KG1 (cell line): ENCODE data around the gene C1orf21.
A peak's percentile ranks its signal among the peaks of the same experiment; 100 is the strongest.

ENCODE experiments used
- DNase-seq: peaks from one replicate; lab custom pipeline; 2025; lab: John Stamatoyannopoulos, UW

The C1orf21 gene

DNA sequence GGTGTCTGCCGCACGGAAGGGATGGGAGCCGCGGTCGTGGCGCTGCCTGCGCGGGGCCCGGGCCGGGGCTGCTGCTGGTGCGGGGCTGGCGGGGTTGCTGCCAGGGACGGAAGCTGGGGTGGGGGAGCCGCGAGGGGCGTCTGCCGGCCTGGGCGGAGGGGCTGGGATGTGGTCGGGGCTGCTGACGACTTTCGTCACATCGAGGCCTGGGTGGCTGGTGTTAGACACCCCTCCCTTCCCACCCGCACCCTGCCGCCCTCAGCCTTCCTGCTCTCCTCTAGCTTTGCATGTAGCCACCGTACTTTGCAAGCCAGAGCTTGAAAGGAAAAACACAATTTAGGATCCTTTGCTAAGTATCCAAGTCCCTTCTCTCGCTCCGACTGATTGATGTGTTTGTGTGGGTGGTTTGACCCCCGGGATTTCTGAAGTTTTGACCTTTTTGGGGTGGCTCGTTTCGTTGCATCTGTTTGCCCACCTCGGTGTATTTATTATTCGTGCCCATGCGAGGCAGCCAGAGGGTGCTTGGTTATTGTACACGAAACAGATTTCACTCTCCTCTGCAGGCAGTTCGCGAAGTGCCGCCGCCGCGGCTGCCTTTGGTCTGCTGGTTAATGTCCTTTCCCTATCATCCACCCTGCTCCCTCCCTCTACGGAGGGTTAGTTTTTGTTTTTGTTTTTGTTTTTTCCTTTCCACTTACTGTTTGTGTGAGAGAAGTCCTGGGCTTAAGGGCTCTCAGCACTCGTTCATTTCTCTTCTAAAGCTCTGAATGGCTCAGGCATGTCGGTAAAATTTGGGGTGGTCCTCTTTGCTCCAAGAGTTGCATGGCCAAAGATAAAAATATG lies 868 bp downstream of the C1orf21 start:
- peak; percentile 51 for DNase-seq

GRCh38 chr1:184388319-184388889 lies 1.6 kb downstream of the C1orf21 start:
- DNase-seq = no peak

DNA sequence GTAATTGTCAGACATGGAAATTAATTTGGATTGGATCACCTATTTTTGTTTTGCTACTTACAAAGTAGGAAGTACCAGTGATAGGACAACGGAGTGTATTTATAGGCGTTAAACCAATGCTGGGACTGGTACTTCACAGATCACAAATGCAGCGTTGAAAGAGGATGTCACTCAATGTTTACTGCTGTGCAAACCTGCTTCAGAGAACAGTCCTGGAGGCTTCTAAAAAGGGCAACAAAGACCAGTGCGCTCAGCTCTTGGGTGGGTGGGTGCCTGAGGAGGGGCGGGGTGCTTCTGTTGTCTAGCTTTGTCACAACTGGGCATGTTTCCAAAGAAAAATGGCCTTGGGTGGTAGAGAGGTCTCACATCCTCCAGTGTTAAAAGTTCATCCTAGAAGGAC lies 2.1 kb downstream of the C1orf21 start:
- DNase-seq = no peak

DNA sequence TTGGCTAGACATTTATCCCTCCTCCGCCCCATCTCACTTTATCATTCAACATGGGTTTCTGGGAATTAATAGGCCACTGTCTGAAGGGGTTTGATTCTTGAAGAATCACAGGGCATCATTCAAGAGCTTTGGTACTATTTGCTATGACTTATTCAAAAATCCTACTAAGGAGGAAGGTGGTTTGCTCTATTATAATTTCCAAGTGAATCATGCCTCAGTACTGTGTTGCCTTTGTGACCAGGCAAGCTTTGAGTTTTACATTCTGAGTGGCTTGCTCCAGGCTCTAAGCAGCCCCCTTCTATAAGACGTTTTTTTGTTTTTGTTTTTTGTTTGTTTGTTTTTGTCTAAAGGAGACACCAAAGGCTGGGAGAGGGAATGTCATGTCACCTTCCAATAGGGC lies 2.6 kb downstream of the C1orf21 start:
- DNase-seq = no peak

GRCh38 chr1:184390889-184391288 lies 4.1 kb downstream of the C1orf21 start:
- no peak for DNase-seq

- no peak for DNase-seq
Observed at GRCh38 chr1:184392067-184392466, 5.2 kb downstream of the C1orf21 start.

- no peak for DNase-seq
Observed at GRCh38 chr1:184392779-184393522, 6.1 kb downstream of the C1orf21 start.

- no peak for DNase-seq
Observed at GRCh38 chr1:184393962-184394361, 7.1 kb downstream of the C1orf21 start.

DNA sequence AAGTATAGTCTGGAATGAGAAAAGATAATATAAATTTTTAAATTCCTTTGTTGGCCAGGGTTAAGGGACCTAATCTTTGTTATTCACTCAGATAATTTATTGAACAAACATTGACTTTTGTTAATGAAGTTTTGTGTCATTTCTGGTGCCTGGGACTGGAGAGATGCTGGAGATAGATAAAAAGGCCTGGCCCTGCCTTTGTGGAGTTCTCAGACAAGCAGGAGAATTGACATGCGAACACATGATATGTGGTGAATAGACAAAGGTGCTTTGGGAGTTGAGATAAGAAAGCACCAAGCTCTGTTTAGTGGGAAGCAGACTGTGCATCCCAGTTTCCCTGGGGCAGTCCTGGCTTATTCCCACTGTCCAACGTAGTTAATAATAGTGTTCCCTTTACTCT lies 8.5 kb downstream of the C1orf21 start:
- DNase-seq = no peak

- no peak for DNase-seq
Observed at GRCh38 chr1:184395937-184396480, 9.2 kb downstream of the C1orf21 start.

- no peak for DNase-seq
Observed at GRCh38 chr1:184399192-184399847, 12.5 kb downstream of the C1orf21 start.

- DNase-seq = no peak
Observed at GRCh38 chr1:184403961-184404726, 17.3 kb downstream of the C1orf21 start.

GRCh38 chr1:184404727-184405027 lies 17.8 kb downstream of the C1orf21 start:
- no peak for DNase-seq

DNA sequence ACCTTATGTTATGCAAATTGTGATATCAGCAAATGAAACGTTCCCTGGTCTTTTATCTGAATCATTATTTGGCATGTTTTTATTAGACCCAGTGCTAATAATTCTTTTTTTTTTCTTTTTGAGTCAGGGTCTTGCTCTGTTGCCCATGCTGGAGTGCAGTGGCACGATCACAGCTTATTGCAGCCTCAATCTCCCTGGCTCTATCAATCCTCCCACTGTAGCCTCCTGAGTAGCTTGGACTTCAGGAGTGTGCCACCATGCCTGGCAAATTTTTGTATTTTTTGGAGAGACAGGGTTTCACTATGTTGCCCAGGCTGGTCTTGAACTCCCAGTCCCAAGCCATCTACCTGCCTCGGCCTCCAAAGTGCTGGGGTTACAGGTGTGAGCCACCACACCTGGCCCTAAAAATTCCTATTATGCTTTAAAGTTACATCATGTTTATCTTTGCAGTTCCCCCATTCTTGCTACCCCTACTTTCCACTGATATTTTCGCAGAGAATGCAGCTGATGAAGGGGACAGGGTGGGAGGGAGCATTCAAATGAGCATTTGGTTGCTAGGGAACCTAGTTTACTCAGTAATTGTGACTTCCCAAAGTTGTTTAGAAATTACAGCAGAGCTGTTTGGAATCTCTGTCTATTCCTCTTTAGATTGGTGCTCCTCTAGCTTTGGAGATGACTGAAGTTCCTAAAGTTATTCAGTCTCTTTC lies 18.4 kb downstream of the C1orf21 start:
- DNase-seq = no peak

- DNase-seq = no peak
Observed at GRCh38 chr1:184405801-184406142, 18.9 kb downstream of the C1orf21 start.

DNA sequence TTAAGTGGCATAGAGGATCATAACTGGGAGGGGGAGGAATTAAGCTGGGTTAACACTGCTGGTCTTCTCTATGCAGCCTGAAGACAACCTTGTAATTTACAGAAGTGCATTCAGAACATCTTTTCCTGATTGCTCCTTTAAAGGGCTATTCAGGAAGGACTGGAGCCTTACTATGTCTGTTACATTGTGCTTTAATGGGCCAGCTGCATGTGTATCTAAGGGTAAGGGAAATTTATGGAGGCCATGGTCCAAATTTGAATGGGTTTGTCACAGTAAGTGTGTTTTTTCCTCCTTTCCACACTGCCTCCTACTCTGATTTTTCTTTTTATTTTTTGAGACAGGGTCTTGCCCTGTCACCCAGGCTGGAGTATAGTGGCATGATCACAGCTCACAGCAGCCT lies 19.6 kb downstream of the C1orf21 start:
- no peak for DNase-seq

DNA sequence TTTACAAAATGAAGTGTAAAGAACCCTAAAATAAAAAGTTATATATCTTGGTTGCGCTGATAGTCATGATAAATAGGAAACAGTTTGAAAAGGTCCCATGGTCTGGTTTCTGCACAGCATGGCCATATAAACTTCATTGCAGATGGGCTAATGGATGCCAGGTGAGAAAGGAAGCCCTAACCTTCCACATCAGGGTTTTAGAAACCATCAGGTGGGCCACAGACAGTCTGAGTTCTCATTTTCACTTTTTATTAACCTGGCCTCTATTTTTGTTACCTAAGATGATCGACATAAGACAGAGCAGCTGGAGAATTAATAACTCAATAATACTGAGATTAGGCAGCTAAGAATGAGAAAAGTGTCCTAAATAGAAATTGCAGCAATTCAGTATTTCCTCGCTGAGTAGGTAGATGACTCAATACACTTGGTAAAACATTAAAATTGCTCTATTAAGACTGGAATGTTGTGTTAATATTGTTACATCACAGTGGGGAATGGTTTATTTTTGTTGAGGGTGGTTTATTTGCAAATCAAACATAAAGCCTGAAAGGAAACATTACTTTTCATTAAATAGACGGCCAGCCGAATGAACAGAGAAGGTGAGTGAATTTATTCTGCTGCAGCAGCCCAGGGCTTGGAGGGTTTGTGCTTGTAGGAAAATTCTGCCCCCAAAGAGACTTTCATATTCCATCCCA lies 21.1 kb downstream of the C1orf21 start:
- no peak for DNase-seq

- no peak for DNase-seq
Observed at GRCh38 chr1:184408580-184408979, 21.8 kb downstream of the C1orf21 start.

GRCh38 chr1:184409011-184409410 lies 22.2 kb downstream of the C1orf21 start:
- no peak for DNase-seq

GRCh38 chr1:184412472-184412871 lies 25.6 kb downstream of the C1orf21 start:
- no peak for DNase-seq

- DNase-seq = no peak
Observed at GRCh38 chr1:184416481-184416880, 29.7 kb downstream of the C1orf21 start.
